Uterus (tissue), 2 donors: ENCODE measurements around the gene FASN.

ENCODE experiments used
- CTCF ChIP-seq, 4 experiments: fragments of 200-600 bp in 2 of 4; fragments of 450-650 bp in 2 of 4; sonication (generic) in 2 of 4; IDR thresholded peaks; one replicate each; pipeline ENCODE4 v1.5.1; 2016 to 2019; ENCODE audit warnings: antibody characterized with exemption in 4 of 4, mild to moderate bottlenecking in 2 of 4, moderate library complexity in 1 of 4
- POLR2A ChIP-seq, 2 donors: fragments of 450-650 bp; IDR thresholded peaks; one replicate each; pipeline ENCODE4 v1.6.1; 2016; ENCODE audit warnings: antibody characterized with exemption in 2 of 2, mild to moderate bottlenecking in 1 of 2, moderate library complexity in 1 of 2

GRCh38 chr17:82117139-82118090 lies 19.4 kb upstream of the FASN start:
- no peak for TF ChIP-seq POLR2A (IDR thresholded peaks at IDR 0.05)
- no peak for TF ChIP-seq CTCF (IDR thresholded peaks at IDR 0.05)
